ENCODE measurements around the gene LENEP.

The LENEP gene

GRCh38 chr1:154960446-154961136 lies 32.8 kb upstream of the LENEP start:
- DNase-seq: no peak

GRCh38 chr1:154961207-154962155 lies 31.9 kb upstream of the LENEP start, which contains the start of gene PYGO2:
Gene PYGO2 (minus strand): TSS chr1:154961782. CDS start chr1:154961576, 206 bp downstream.
- peak; percentile 89 for DNase-seq

GRCh38 chr1:154962156-154962749 lies 31.1 kb upstream of the LENEP start:
- DNase-seq: no peak

- no peak for DNase-seq
Observed at GRCh38 chr1:154962795-154963330, 30.5 kb upstream of the LENEP start.

- no peak for DNase-seq
Observed at GRCh38 chr1:154963643-154964042, 29.7 kb upstream of the LENEP start.

- DNase-seq: no peak
Observed at GRCh38 chr1:154964359-154964758, 29.0 kb upstream of the LENEP start.

- DNase-seq: no peak
Observed at GRCh38 chr1:154966111-154966510, 27.3 kb upstream of the LENEP start.

GRCh38 chr1:154967331-154967950 lies 25.9 kb upstream of the LENEP start:
- DNase-seq: no peak

GRCh38 chr1:154968731-154969130 lies 24.7 kb upstream of the LENEP start:
- DNase-seq: no peak

GRCh38 chr1:154969246-154969645 lies 24.1 kb upstream of the LENEP start:
- DNase-seq: no peak

GRCh38 chr1:154969860-154970452 lies 23.4 kb upstream of the LENEP start:
- DNase-seq: no peak

GRCh38 chr1:154970631-154971340 lies 22.6 kb upstream of the LENEP start, which contains the start of gene SHC1:
Gene SHC1 (minus strand): TSS chr1:154970747. CDS start chr1:154970526, 221 bp downstream.
- peak; percentile 58 for DNase-seq

- DNase-seq: no peak
Observed at GRCh38 chr1:154971341-154971998, 21.9 kb upstream of the LENEP start.

- no peak for DNase-seq
Observed at GRCh38 chr1:154972213-154972516, 21.2 kb upstream of the LENEP start.

GRCh38 chr1:154972517-154973343 lies 20.7 kb upstream of the LENEP start:
- DNase-seq: no peak

GRCh38 chr1:154973344-154974101 lies 19.9 kb upstream of the LENEP start:
- peak; percentile 99 for DNase-seq

- peak; percentile 100 for DNase-seq
Observed at GRCh38 chr1:154974102-154974807, 19.1 kb upstream of the LENEP start, which contains the start of gene CKS1B. Gene CKS1B (plus strand): TSS chr1:154974681. CDS start chr1:154974746, 65 bp downstream.

- DNase-seq: peak; percentile 100
Observed at GRCh38 chr1:154974808-154975408, 18.5 kb upstream of the LENEP start.
